Nephron progenitor cell (in vitro differentiated cells): ENCODE measurements around the gene EML1.

Experiments used
- DNase-seq: peaks from one replicate; pipeline ENCODE4 v3.0.0; 2021
- H3K27ac Mint-ChIP-seq: 2 replicates; pipeline ENCODE4 v1.8.0; 2021; ENCODE audit warnings: mild to moderate bottlenecking, moderate library complexity, mixed read lengths
- H3K27me3 Mint-ChIP-seq: 2 replicates; pipeline ENCODE4 v1.8.0; 2021; ENCODE audit warnings: mild to moderate bottlenecking, low read depth, mixed read lengths; ENCODE audit not compliant: poor library complexity
- H3K36me3 Mint-ChIP-seq: 2 replicates; pipeline ENCODE4 v1.8.0; 2021; ENCODE audit warnings: low read depth, mixed read lengths
- H3K4me1 Mint-ChIP-seq: 2 replicates; pipeline ENCODE4 v1.8.0; 2021; ENCODE audit warnings: mixed read lengths
- H3K4me3 Mint-ChIP-seq: 2 replicates; pipeline ENCODE4 v1.8.0; 2021; ENCODE audit warnings: mild to moderate bottlenecking, moderate library complexity, mixed read lengths
- H3K9me3 Mint-ChIP-seq: 2 replicates; pipeline ENCODE4 v1.8.0; 2021; ENCODE audit warnings: mild to moderate bottlenecking, moderate library complexity, mixed read lengths
- TF ChIP-seq, protein P1 (sequence below): fragments of 200-600 bp; sonication (generic); IDR thresholded peaks from 2 replicates; pipeline ENCODE4 v1.5.0; 2021; ENCODE audit warnings: antibody characterized with exemption

EML1 gene

DNA sequence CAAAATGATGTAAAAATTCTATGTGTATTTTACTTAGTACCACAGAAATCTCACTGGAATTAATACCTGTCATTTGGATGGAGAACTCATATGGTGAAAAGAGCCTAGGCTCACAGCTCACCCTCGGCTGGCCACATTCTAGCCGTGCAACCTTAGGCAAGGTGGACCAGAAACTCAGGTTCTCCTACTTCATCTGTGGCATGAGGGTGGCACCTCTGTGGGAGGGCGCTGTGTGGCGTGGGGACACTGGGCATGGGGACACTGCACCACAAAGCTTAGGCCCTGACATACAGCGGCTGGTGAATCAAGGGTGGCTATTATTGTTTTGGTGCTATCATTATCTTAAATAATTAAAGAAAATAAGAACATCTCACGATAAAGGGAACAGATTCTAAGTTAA, 47.1 kb downstream of the EML1 start:
- H3K36me3 Mint-ChIP-seq: peaks cover 2% of the 10 kb centered on the region
- peaks cover 2% of the 10 kb centered on the region for H3K9me3 Mint-ChIP-seq
- no peak overlapping the region for H3K4me3 Mint-ChIP-seq

DNA sequence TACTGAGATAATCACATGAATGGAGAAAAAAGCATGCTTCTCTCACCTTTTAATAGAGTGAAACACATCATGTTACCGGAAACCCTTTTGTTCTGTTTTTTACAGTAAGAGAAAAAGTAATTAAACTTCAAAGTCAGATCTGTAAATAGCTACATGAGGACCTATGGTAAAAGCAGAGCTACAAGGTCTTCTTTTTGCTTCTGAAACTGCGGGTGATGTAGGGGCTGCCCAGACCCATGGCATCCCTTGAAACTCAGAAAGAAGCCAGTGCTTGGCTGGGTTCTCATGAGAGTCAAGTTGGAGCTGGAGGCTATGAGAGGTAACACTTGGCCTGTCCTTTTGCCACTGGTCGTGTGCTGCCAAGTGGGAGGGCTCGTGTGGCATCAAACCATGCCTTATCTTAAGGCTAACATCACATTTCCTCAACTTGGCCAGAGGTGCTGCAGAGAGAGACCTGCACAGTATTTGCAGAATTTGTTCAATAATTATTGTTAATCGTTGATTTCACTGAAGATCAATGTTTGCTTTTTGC, 47.6 kb downstream of the EML1 start:
- TF ChIP-seq, protein P1, sequence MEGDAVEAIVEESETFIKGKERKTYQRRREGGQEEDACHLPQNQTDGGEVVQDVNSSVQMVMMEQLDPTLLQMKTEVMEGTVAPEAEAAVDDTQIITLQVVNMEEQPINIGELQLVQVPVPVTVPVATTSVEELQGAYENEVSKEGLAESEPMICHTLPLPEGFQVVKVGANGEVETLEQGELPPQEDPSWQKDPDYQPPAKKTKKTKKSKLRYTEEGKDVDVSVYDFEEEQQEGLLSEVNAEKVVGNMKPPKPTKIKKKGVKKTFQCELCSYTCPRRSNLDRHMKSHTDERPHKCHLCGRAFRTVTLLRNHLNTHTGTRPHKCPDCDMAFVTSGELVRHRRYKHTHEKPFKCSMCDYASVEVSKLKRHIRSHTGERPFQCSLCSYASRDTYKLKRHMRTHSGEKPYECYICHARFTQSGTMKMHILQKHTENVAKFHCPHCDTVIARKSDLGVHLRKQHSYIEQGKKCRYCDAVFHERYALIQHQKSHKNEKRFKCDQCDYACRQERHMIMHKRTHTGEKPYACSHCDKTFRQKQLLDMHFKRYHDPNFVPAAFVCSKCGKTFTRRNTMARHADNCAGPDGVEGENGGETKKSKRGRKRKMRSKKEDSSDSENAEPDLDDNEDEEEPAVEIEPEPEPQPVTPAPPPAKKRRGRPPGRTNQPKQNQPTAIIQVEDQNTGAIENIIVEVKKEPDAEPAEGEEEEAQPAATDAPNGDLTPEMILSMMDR: no peak
- no peak for DNase-seq
- Mint-ChIP-seq H3K4me1 (peaks cover 5% of the 10 kb centered on the region), H3K27ac (no peak overlapping the region), H3K4me3 (no peak overlapping the region), H3K27me3 (peaks cover 3% of the 10 kb centered on the region), H3K9me3 (peaks cover 4% of the 10 kb centered on the region), H3K36me3 (peaks cover 5% of the 10 kb centered on the region)

More for the DNA sequence above, 47.1 kb downstream of the EML1 start:
- H3K4me1 Mint-ChIP-seq: peaks cover 5% of the 10 kb centered on the region
- DNase-seq: no peak
- H3K27me3 Mint-ChIP-seq: peaks cover 3% of the 10 kb centered on the region
- TF ChIP-seq, protein P1: no peak
- H3K27ac Mint-ChIP-seq: no peak overlapping the region

DNA sequence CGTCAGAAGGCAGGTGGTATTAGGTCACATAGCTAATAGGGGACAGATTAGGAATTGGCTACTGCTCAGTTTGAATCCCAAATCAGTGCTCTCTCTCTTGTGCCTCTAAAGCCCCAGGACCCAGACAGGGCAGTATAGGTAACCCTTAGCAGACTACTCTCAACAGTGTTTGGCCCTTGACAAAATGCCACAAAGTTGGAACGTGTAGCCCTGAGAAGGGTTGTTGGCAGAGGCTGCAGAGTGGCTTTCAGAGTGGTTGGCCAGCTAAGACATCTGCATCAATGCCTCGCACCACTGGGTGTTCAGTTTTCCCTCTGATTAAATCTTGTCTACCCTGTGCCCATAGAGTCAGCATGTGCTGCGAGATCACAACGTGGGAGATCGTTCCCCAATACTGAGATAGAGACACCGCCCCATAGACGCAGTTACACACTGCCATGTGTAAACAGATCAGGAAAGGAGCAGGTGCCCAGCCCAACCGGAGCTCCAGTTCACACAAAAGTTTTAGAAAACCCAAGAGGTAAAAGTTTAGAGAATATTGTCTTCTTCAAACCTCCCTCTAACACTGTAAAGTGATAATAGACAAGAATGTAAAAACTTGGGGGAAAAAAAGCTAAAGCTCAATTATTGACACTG, 48.3 kb downstream of the EML1 start:
- DNase-seq: no peak
- peaks cover 5% of the 10 kb centered on the region for H3K36me3 Mint-ChIP-seq
- H3K4me1 Mint-ChIP-seq: peaks cover 5% of the 10 kb centered on the region
- no peak overlapping the region for H3K4me3 Mint-ChIP-seq
- H3K27ac Mint-ChIP-seq: no peak overlapping the region
- peaks cover under 1% of the 10 kb centered on the region for H3K27me3 Mint-ChIP-seq
- peaks cover 11% of the 10 kb centered on the region for H3K9me3 Mint-ChIP-seq
- TF ChIP-seq, protein P1: no peak

DNA sequence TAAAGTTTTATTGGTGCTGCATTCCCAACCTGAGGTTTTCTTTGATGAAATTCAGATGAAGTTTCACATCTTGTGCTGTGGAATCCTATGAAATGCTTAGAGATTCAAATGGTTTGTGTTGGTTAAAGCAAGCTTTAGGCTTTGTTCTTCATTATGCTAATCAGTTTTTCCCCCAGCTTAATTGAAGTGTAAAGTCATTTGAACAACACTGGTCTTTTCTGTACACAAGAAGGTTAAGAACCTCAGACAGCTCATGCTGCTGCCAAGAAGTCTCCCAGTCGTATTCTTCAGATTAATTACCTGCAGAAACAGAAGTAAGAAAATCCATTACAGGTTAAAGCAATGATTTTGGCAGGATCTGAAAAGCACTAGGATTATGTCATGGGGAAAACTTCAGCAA, 48.9 kb downstream of the EML1 start:
- Mint-ChIP-seq H3K4me3 (no peak overlapping the region), H3K27ac (no peak overlapping the region), H3K36me3 (peaks cover 8% of the 10 kb centered on the region), H3K4me1 (peaks cover 5% of the 10 kb centered on the region), H3K9me3 (peaks cover 17% of the 10 kb centered on the region), H3K27me3 (no peaks in the 10 kb centered on the region)
- DNase-seq: no peak
- TF ChIP-seq, protein P1: no peak

DNA sequence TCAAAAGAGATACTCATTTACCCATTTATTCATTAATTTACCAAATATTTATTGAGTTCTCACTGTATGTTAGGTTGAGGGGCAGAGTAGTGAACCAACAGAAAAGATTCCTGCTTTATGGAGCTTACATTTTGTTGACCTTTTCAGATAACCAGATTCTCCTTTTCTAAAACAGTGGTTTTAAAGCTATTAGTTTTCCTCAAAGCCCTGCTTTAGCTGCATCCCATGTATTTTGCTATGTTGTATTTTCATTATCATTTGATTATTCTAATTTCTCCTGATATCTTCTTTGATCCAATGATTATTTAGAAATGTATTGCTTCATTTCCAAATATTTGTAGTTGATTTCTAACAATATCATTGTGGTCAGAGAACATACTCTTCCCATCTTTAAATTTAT, 53.6 kb downstream of the EML1 start:
- TF ChIP-seq, protein P1: no peak
- DNase-seq: no peak
- Mint-ChIP-seq H3K27ac (no peak overlapping the region), H3K4me1 (peaks cover 8% of the 10 kb centered on the region), H3K4me3 (no peak overlapping the region), H3K36me3 (peaks cover 34% of the 10 kb centered on the region), H3K27me3 (peaks cover 5% of the 10 kb centered on the region), H3K9me3 (peaks cover 31% of the 10 kb centered on the region)

DNA sequence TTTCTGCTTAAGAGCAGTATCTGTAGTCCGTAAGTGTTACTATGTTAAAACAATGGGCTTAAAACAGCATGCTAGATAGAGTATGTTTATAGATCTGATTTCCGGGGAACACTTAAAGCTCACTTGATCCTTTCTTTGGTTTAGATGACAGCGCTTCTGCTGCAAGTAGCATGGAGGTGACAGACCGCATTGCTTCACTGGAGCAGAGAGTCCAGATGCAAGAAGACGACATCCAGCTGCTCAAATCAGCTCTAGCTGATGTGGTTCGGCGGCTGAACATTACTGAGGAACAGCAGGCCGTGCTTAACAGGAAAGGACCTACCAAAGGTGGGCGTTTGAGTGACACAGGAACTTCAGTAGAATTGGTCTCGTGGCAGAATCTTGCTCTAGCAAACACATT, 57.5 kb downstream of the EML1 start:
- TF ChIP-seq, protein P1: no peak
- no peak for DNase-seq
- Mint-ChIP-seq H3K27me3 (peaks cover 6% of the 10 kb centered on the region), H3K36me3 (peaks cover 38% of the 10 kb centered on the region), H3K4me1 (peaks cover 8% of the 10 kb centered on the region), H3K27ac (no peak overlapping the region), H3K4me3 (no peak overlapping the region), H3K9me3 (peaks cover 27% of the 10 kb centered on the region)
